GM12878 (cell line): ENCODE results near the gene PFKFB2. TPM values are rescaled to one million over a fixed set of nuclear protein-coding genes. Genes with fewer than 3 reads are reported as not detected.

Source experiments
- ATAC-seq: fragments of 200-7000 bp; cut with Tn5 transposase; 3 replicates; pipeline ENCODE4 v1.9.1; 2020; ENCODE audit warnings: mild to moderate bottlenecking, moderate library complexity
- BruUV-seq: library from RNA; stranded (reverse); fragments of 400-500 nt; replicated peaks from 2 replicates; lab custom pipeline; 2021; lab: Mats Ljungman, UMichigan
- CTCF ChIA-PET: fragments of 300-600 bp; sonication (Branson Sonifier 250); formaldehyde crosslinking; extraction: SDS; loops from one replicate; lab custom pipeline; 2021; ENCODE audit warnings: inconsistent platforms; lab: Yijun Ruan, JAX
- POLR2A ChIA-PET: fragments of 350-600 bp; formaldehyde crosslinking; extraction: SDS; loops from one replicate; lab custom pipeline; 2021; ENCODE audit warnings: inconsistent platforms; lab: Charles Lee
- RAD21 ChIA-PET: fragments of 300-600 bp; sonication (Branson Sonifier 250); formaldehyde crosslinking; loops from one replicate; lab custom pipeline; 2023; ENCODE audit warnings: antibody characterized with exemption; ENCODE audit not compliant: unreplicated experiment; lab: Charles Lee
- SMC1A ChIA-PET: fragments of 300-600 bp; sonication (Branson Sonifier 250); formaldehyde crosslinking; loops from one replicate; lab custom pipeline; 2023; ENCODE audit not compliant: unreplicated experiment, uncharacterized antibody; lab: Charles Lee
- DNase-seq: peaks from one replicate; pipeline ENCODE4 v3.0.0-alpha.2; 2011; ENCODE audit warnings: low read depth, low spot score
- FAIRE-seq: peaks from 3 replicates; lab custom pipeline; 2011; peaks lifted over from hg19 to GRCh38; lab: Jason Lieb, UNC
- H2AFZ ChIP-seq: 2 replicates; pipeline ENCODE4 v1.6.0; 2011; ENCODE audit warnings: low read depth, low read length, control low read depth; ENCODE audit not compliant: control insufficient read depth
- H3K27ac ChIP-seq: 2 replicates; pipeline ENCODE4 v1.5.1; 2011; ENCODE audit warnings: control low read depth; ENCODE audit not compliant: control insufficient read depth, insufficient read depth
- H3K27me3 ChIP-seq, 2 experiments: replicated peaks in 1 of 2; 2 replicates each; pipeline versions ENCODE4 v1.6.0 to v1.6.1; 2011; ENCODE audit warnings: low read length in 1 of 2; ENCODE audit not compliant: control insufficient read depth in 2 of 2, insufficient read depth in 2 of 2
- H3K36me3 ChIP-seq, 2 experiments: 2 replicates each; pipeline ENCODE4 v1.5.1; 2011; ENCODE audit warnings: low read length in 1 of 2; ENCODE audit not compliant: control insufficient read depth in 2 of 2, insufficient read depth in 2 of 2
- H3K4me1 ChIP-seq: 2 replicates; pipeline ENCODE4 v1.6.1; 2011; ENCODE audit warnings: mild to moderate bottlenecking, low read length, moderate library complexity, mixed read lengths; ENCODE audit not compliant: control insufficient read depth, insufficient read depth
- H3K4me2 ChIP-seq: 2 replicates; pipeline ENCODE4 v1.6.0; 2011; ENCODE audit warnings: control low read depth; ENCODE audit not compliant: control insufficient read depth, insufficient read depth
- H3K4me3 ChIP-seq: fragments of 200-600 bp; sonication (generic); 2 replicates; pipeline ENCODE4 v1.5.1; 2016
- H3K79me2 ChIP-seq: 2 replicates; pipeline ENCODE4 v1.6.0; 2011; ENCODE audit warnings: low read length; ENCODE audit not compliant: control insufficient read depth, insufficient read depth
- H3K9ac ChIP-seq: 2 replicates; pipeline ENCODE4 v1.8.0; 2011; ENCODE audit warnings: low read length, control low read depth, mixed read lengths; ENCODE audit not compliant: control insufficient read depth, insufficient read depth
- H3K9me3 ChIP-seq: replicated peaks from 3 replicates; pipeline ENCODE4 v1.5.1; 2011; ENCODE audit warnings: mild to moderate bottlenecking, low read length; ENCODE audit not compliant: control insufficient read depth, insufficient read depth
- H4K20me1 ChIP-seq: 2 replicates; pipeline ENCODE4 v1.6.0; 2011; ENCODE audit not compliant: control insufficient read depth, insufficient read depth
- EZH2 ChIP-seq: IDR thresholded peaks from 2 replicates; pipeline ENCODE4 v1.6.1; 2012; ENCODE audit warnings: low read depth, mild to moderate bottlenecking, control low read depth, inconsistent platforms, low read length, borderline replicate concordance; ENCODE audit not compliant: control insufficient read depth
- FOXM1 ChIP-seq: IDR thresholded peaks from 2 replicates; pipeline ENCODE4 v1.6.1; 2012; ENCODE audit warnings: low read depth, mild to moderate bottlenecking, inconsistent platforms, low read length, moderate library complexity
- IKZF1 ChIP-seq: fragments of 450-650 bp; conservative IDR thresholded peaks from 2 replicates; pipeline ENCODE4 v1.6.1; 2017; ENCODE audit warnings: antibody characterized with exemption, mild to moderate bottlenecking
- MEF2B ChIP-seq: fragments of 450-650 bp; IDR thresholded peaks from 2 replicates; pipeline ENCODE4 v1.6.1; 2018; ENCODE audit warnings: mild to moderate bottlenecking, moderate library complexity; ENCODE audit not compliant: partially characterized antibody, poor library complexity, severe bottlenecking
- PBX3 ChIP-seq: IDR thresholded peaks from 2 replicates; pipeline ENCODE4 v1.6.1; 2011; ENCODE audit warnings: mild to moderate bottlenecking, low read depth, low read length, moderate library complexity; ENCODE audit not compliant: insufficient replicate concordance
- ZNF24 ChIP-seq: fragments of 450-650 bp; IDR thresholded peaks from 2 replicates; pipeline ENCODE4 v1.6.1; 2017; ENCODE audit warnings: antibody characterized with exemption, mild to moderate bottlenecking
- WGBS: methylation state at CpG from one replicate; pipeline ENCODE4 v1.1.6; 2016; ENCODE audit warnings: low lambda C conversion rate; ENCODE audit not compliant: insufficient replicate concordance, insufficient coverage; ENCODE audit errors: missing lambda C conversion rate; 5-methylcytosine and 5-hydroxymethylcytosine counted together
- in situ Hi-C: fragments of 300-500 bp; cut with MboI; formaldehyde crosslinking; loops from 9 replicates; pipeline ENCODE4 v1.14.3; 2018; ENCODE audit warnings: mixed read lengths
- intact Hi-C: fragments of 100-400 bp; cut with micrococcal nuclease; formaldehyde crosslinking; loops from one replicate; pipeline ENCODE4 v1.14.2; 2022; ENCODE audit not compliant: unreplicated experiment
- polyA plus RNA-seq, 11 experiments: library from polyadenylated mRNA; depleted of rRNA in 4 of 11; unstranded in 6 of 11; stranded (reverse) in 5 of 11; fragments of >200 nt; fragmentation: Nextera tagmentation in 4 of 11; fragmentation: Illumina TruSeq in 1 of 11; extraction: Ambion mirVana in 4 of 11; extraction: Trizol in 1 of 11; gene quantifications; 1 replicate in 1 of 11; 2 replicates in 10 of 11; pipeline versions ENCODE4 v1.2.1 to v1.2.3, GENCODE V29; 2011 to 2016; ENCODE audit warnings: inconsistent platforms in 2 of 11, missing spikeins in 2 of 11, low read depth in 1 of 11
- total RNA-seq, 4 experiments: library from RNA; depleted of rRNA in 3 of 4; stranded (reverse); fragments of >200 nt in 3 of 4; fragmentation: Illumina TruSeq in 1 of 4; extraction: Trizol in 1 of 4; gene quantifications; 2 replicates each; pipeline versions ENCODE4 v1.2.1 to v1.2.3, GENCODE V29; 2013 to 2021

Gene PFKFB2
- total and polyA plus RNA-seq, 10 of the 15 experiments (the other 5 are each of a cell fraction or from before 2014, with no cell fraction given): 0.40 to 1.3 (median 1.0) TPM

GRCh38 chr1:207022996-207023679 is 29.9 kb upstream of the PFKFB2 start (continued):
- TF ChIP-seq EZH2: no peak
- TF ChIP-seq IKZF1: no peak
- TF ChIP-seq, all 136 proteins: peak for 0

DNA sequence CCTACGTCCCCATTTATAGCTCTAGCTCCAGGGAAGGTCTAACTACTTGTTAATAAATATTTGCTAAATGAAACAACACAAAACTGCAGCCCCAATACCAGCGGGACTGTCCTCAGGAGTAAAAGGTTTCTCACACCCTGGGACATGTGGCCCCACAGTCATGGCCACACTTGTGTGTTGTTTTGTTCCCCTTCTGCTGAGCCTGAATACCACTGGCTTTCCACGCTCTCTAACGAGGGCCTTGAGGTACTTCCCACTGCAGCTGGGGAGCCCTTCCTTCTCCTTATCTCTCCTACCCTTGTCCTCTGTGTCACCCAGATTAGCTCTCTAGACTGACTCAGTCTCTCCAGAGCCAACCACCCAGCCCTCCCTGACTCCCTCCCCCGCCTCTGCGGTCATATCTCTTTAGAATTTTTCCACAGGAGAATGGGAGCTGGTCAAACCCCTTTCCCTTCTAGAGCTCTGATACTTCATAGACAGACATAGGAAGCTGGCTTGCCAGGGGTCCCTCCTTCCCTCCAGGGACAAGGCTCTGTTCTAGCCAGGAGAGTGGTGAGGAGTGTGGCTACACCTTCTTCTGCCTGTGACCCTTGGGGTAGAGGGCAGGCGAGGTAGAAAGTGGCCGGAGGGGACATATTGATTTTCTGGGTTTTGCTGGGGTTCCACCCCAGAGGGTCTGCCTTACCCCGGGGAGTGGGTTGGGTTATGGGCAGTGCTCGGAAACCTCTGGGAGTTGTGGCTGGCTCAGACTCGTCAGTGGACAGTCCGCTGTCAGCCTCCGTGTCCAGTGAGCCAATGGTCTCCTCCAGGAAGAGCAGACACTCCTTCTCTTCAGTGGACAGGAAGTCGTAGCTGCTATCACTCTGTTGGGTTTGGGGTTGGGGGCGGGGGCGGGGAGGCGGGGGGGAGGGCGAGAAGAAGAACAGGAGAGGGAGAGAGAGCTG is 28.6 kb upstream of the PFKFB2 start:
- Histone ChIP-seq H3K4me1 (no peaks in the 10 kb centered on the region), H3K4me2 (no peak overlapping the region), H3K27ac (no peak overlapping the region), H4K20me1 (no peaks in the 10 kb centered on the region), H2AFZ (no peak overlapping the region), H3K36me3 (no peaks in the 10 kb centered on the region), H3K9ac (no peak overlapping the region), H3K4me3 (no peak overlapping the region), H3K27me3 (peaks cover 0 to 5% of the 10 kb centered on the region in 2 experiments), H3K9me3 (no peaks in the 10 kb centered on the region), H3K79me2 (no peaks in the 10 kb centered on the region)
- ChIA-PET POLR2A (no interaction called here), RAD21 (no interaction called here), CTCF (interaction anchor here (1.0 kb wide), 1 partner anchor 140 kb away, joined by 3 read pairs; no protein-coding TSS in a partner anchor), SMC1A (no interaction called here)
- in situ Hi-C loops (no loop called here), intact Hi-C loops (no loop called here)
- FAIRE-seq: no peak
- no peak for ATAC-seq
- BruUV-seq: no TSS peak
- TF ChIP-seq ZNF24: no peak
- no peak for TF ChIP-seq FOXM1
- no peak for TF ChIP-seq MEF2B
- no peak for TF ChIP-seq PBX3
- no peak for DNase-seq
- 24% methylated on average over 14 of the region's 18 CpGs for WGBS
